Sciatic nerve (tissue), 2 donors: ENCODE data around the gene ATG13. TPM values are rescaled to one million over a fixed set of nuclear protein-coding genes. Genes with fewer than 3 reads are reported as not detected.

Experiments used
- ATAC-seq: fragments of 200-7000 bp; cut with Tn5 transposase; one replicate; pipeline ENCODE4 v1.9.1; 2020; ENCODE audit warnings: mild to moderate bottlenecking, moderate library complexity
- DNase-seq: peaks from one replicate; pipeline ENCODE4 v3.0.0-alpha.2; 2020; ENCODE audit warnings: low spot score
- intact Hi-C: fragments of 100-400 bp; cut with DNase I; formaldehyde crosslinking; loops from one replicate; pipeline ENCODE4 v1.14.2; 2022
- total RNA-seq: library from RNA; stranded (reverse); fragmentation: NEBNext Ultra II Directional; extraction: Animal tissue kit (Norgen Biotek cat#: 25700); gene quantifications from one replicate; pipeline ENCODE4 v1.2.1, GENCODE V29; 2021
- donor health status: DM: no; HTN: no; CAD: no.
- donor health status: DM: no; HTN: no; CAD: no.

The ATG13 gene
- total RNA-seq, 1 donor from 2014 or later: 55.1 TPM

DNA sequence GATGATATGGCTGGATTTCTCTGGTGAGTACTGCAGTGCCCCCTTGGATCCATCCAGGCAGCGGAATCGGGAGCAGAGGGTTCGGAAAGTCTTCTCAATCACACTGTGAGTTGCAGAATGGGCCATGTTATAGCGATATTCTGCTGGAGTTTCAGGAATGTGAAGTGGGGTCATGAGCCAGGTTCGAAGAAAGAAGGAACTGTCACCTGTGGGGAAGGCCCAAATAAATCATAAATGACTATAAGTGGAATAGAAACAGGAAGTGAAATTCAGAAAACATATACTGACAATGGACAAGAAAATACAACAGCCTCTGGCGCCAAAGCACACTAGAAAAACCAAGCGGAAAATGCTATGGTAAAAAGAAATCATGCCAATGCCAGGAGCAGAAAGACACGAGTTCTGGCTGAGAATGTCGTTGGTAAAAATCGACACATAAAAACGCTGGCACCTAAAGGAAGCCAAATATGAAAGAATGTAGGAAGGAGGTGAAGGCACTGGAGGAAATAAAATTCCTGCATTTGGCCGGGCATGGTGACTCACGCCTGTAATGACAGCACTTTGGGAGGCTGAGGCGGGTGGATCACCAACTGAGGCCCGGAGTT, 13.5 kb upstream of the ATG13 start:
- no peak for ATAC-seq
- intact Hi-C loops: no loop called here

DNA sequence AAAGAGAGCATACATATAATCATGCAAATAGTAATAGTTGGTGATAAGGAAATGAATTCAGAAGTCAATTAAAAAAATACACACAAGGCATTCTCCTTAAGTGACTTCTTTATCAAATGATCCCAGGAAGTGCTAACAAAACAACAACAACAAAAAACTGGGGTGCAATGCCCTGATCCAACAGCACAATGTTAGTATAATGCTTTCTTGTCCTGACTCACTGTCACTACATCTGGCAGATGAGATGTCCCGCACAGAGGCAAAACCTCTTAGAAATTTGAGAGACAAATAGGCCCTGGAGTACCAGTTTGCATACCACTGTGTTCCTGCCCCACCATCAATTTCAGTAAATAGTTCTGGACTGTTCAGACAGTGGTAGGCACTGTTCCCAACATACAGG, 12.6 kb upstream of the ATG13 start:
- intact Hi-C loops: no loop called here
- ATAC-seq (no peak), DNase-seq (no peak)

More for the DNA sequence above, 13.5 kb upstream of the ATG13 start:
- no peak for DNase-seq

- intact Hi-C loops: no loop called here
- DNase-seq (no peak), ATAC-seq (no peak)
Measured at GRCh38 chr11:46607516-46607915, 9.8 kb upstream of the ATG13 start.

GRCh38 chr11:46609386-46609785, 8.0 kb upstream of the ATG13 start:
- intact Hi-C loops: no loop called here
- DNase-seq (no peak), ATAC-seq (no peak)

- intact Hi-C loops: loop anchor here (10.0 kb wide), 1 partner anchor 227 kb away; the partner anchor contains the start of gene MDK
- ATAC-seq: no peak
- no peak for DNase-seq
Measured at GRCh38 chr11:46611526-46612304, 5.6 kb upstream of the ATG13 start.

DNA sequence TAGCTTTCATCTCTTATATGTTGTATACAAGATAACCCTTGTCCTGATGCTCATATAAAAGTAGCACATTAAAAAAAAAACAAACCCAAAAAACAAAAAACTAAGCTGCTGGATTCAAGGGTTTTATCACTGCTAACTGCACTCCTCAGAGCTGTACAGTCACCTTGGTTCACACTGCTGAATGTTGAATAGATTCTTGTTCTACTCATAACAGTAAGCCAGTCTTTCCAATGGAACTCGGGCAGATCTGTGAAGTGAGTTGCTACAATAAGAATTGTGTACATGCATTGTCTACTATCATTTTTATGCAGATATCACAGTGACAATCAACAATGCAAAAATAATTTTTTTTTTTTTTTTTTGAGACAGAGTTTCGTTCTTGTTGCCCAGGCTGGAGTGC, 5.0 kb upstream of the ATG13 start:
- intact Hi-C loops: loop anchor here (10.0 kb wide), 1 partner anchor 228 kb away; the partner anchor contains the start of gene MDK
- DNase-seq (no peak), ATAC-seq (no peak)

DNA sequence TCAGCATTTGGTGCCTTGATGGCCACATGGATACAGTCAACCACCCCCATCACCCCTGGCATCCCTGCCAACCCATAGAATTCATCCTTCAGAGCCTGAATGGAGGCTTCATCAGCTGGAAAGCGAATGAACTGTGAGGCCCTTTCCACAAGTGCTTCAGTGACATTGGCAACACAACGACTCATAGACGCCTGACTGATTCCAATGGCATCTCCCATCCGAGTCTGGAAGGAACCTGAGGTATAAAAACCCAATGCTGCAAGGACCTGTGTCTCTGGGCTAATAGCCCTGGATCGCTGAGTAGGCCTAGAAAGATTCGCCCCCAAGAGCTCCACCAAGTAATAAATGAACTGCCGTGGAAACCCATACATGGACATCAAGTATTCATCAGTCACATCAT, 1.6 kb upstream of the ATG13 start:
- no peak for ATAC-seq
- no peak for DNase-seq
- intact Hi-C loops: loop anchor here (10.0 kb wide), 1 partner anchor 231 kb away; the partner anchor contains the start of gene MDK

DNA sequence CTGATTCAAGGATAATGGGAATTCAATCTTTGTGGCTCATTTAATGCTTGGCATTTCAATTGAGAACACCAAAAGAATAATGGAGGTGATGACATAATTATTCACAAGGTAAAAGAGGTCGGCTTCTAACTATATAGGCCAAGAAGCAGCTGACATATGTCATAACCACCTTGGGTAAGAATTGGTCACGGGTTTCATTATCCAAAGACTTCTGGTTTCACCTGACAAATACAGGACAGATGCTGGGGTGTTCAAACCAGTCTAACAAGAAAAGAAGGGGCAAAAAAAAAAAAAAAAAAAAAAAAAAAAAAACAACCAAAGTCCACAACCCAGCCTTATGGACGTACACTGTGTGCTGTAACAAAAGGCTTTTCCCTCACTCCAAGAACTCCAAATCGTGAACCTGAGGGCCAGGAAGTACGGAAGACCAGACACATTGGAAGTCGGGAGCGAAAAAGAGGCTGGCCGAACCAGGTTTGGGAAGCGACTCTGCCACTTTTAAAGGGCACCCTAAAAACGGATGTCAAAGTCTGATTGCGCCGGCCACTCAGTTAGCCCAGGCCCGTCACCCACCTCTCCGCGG, 711 bp upstream of the ATG13 start:
- DNase-seq: no peak

DNA sequence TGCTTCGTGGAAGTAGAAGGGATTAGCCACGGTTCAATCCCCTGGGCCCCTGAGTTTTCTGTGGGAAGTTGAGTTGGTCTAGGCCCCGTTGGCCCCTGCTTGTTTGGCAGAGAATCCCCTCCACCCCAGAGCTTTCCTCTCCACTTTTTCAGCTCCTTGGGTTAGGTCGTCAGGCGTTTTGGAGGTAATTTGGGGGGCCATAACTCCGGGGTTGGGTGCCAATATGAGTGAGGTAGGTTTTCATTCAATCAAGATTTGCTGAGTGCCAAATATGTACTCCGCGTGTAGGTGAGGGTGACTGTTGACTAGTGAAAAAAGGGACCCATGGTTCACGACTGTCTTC, 590 bp downstream of the ATG13 start:
- no peak for DNase-seq
- no peak for ATAC-seq
- intact Hi-C loops: loop anchor here (10.0 kb wide), 1 partner anchor 233 kb away; the partner anchor contains the start of gene MDK

More for the DNA sequence above, 711 bp upstream of the ATG13 start:
- intact Hi-C loops: loop anchor here (10.0 kb wide), 1 partner anchor 232 kb away; the partner anchor contains the start of gene MDK
- no peak for ATAC-seq

- ATAC-seq (no peak), DNase-seq (no peak)
- intact Hi-C loops: loop anchor here (10.0 kb wide), 1 partner anchor 234 kb away; the partner anchor contains the start of gene MDK
Measured at GRCh38 chr11:46618837-46619236, 1.5 kb downstream of the ATG13 start.

- intact Hi-C loops: no loop called here
- ATAC-seq: no peak
- DNase-seq: no peak
Measured at GRCh38 chr11:46625406-46625805, 8.1 kb downstream of the ATG13 start.

DNA sequence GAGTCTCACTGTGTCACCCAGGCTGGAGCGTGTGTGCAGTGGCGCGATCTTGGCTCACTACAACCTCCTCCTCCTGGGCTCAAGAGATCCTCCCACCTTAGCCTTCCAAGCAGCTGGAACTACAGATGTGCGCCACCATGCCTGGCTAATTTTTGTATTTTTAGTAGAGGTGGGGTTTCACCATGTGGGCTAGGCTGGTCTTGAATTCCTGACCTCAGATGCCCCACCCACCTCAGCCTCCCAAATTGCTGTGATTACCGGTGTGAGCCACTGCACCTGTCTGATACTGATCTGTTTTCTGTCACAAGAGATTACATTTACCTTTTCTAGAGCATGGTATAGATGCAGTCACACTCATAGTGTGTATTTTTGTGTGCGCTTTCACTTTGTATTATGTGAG, 11.6 kb downstream of the ATG13 start:
- no peak for DNase-seq
- intact Hi-C loops: no loop called here
- no peak for ATAC-seq

DNA sequence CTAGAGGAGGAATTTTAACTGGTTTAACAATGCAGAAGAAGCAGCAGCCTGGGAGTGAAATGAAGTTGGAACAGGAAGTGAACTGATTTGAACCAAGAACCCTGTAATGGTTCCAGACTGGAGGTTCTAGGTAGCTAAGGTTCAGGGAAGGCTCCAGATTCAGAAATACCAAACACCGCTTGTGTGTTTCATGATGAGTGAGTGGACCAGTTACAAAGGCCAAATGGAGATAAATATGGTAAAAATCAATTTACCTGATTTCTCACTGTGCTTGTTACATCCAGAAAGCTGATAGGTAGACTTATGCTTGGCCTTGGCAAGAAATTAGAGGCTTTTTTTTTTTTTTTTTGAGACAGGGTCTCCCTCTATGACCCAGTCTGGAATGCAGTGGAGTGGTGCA, 12.9 kb downstream of the ATG13 start:
- intact Hi-C loops: no loop called here
- ATAC-seq (no peak), DNase-seq (no peak)

DNA sequence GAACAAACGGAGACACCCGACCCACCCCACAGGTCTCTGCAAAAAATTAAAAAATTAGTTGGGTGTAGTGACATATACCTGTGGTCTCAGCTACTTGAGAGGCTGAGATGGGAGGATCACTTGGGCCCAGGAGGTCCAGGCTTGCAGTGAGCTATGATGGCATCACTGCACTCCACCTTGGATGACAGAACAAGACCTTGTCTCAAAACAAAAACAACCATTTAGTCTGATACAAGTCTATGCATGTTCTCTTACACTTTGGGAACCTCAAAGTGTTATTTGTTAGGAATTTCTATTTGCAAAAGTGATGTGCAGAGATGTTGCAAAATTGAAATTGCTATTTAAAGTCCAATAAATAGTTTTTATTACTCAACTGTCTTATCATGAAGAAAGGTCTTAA, 14.3 kb downstream of the ATG13 start:
- DNase-seq (no peak), ATAC-seq (no peak)
- intact Hi-C loops: no loop called here

DNA sequence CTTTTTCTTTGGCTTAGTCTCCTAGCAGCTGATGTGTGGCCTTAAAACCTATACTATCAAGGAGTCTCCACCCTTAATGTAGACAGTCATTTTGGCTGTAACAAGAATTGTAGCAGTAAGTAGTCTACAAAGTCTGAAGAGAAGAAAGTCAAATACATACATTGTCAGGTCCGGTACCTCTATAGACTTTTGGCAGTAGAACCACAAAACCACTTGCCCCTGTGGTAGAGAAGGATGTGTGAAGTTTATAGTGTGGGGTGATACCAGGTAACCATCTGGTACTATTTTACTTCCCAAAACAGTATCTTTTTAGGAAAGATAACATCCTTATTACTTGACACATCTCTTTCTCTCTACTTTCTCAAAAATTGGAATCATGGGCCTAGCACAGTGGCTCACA, 15.1 kb downstream of the ATG13 start:
- ATAC-seq: no peak
- DNase-seq: no peak
- intact Hi-C loops: no loop called here

GRCh38 chr11:46633291-46634217, 16.2 kb downstream of the ATG13 start:
- intact Hi-C loops: no loop called here
- ATAC-seq (no peak), DNase-seq (no peak)

DNA sequence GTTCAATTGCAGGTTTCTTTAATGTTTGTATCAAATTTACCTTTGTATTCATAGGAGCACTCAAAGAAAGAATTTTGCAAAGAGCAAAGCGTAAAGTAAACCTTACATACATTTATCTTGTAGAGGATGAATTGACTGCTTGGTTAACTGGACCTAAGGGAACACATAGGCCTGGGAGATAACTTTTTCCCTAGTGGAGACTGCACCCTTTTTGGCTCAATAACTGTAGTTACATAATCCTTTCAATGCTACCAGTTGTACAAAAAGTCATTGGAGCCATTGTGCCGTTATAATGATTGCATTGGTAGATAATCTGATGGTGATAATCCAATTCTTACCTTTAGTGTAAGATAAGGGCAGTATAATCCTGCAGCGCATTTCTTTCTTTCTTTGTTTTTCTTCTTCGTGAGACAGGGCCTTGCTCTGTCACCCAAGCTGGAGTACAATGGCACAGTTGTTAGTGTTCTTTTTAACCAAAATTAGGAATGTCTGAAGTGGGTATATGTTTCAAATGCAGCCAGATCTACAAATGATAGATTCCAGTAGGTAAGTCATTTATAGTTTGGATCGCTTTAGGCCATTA, 18.3 kb downstream of the ATG13 start:
- intact Hi-C loops: no loop called here
- ATAC-seq (no peak), DNase-seq (no peak)

GRCh38 chr11:46637546-46637945, 20.2 kb downstream of the ATG13 start:
- intact Hi-C loops: no loop called here
- ATAC-seq: no peak
- no peak for DNase-seq
